Measurements from ENCODE around the gene IKZF3.

IKZF3 gene

GRCh38 chr17:39747745-39748144 lies 116.4 kb downstream of the IKZF3 start:
- TF ChIP-seq POLR2A (IDR thresholded peaks at IDR 0.05; ENCODE audit: low read depth, low read length) (no peak), POU2F2 (IDR thresholded peaks at IDR 0.05; ENCODE audit: low read depth, low read length) (no peak), TAF1 (IDR thresholded peaks at IDR 0.05; ENCODE audit: low read depth, low read length) (no peak), SPI1 (IDR thresholded peaks at IDR 0.05; ENCODE audit: low read depth, low read length) (no peak), PAX5 (IDR thresholded peaks at IDR 0.05; ENCODE audit: insufficient read depth, low read length, severe bottlenecking) (no peak), POLR2AphosphoS5 (IDR thresholded peaks at IDR 0.05; ENCODE audit: low read depth, low read length) (no peak)
- no peak for DNase-seq (ENCODE audit: insufficient read length, low spot score)
- no peak for FAIRE-seq

GRCh38 chr17:39746145-39746461 lies 118.0 kb downstream of the IKZF3 start:
- no peak for FAIRE-seq
- DNase-seq (ENCODE audit: insufficient read length, low spot score): no peak
- TF ChIP-seq TAF1 (IDR thresholded peaks at IDR 0.05; ENCODE audit: low read depth, low read length) (no peak), POU2F2 (IDR thresholded peaks at IDR 0.05; ENCODE audit: low read depth, low read length) (no peak)

GRCh38 chr17:39745335-39746144 lies 118.6 kb downstream of the IKZF3 start:
- no peak for FAIRE-seq
- TF ChIP-seq PAX5 (IDR thresholded peaks at IDR 0.05; ENCODE audit: insufficient read depth, low read length, severe bottlenecking) (no peak), POLR2A (IDR thresholded peaks at IDR 0.05; ENCODE audit: low read depth, low read length) (no peak), SPI1 (IDR thresholded peaks at IDR 0.05; ENCODE audit: low read depth, low read length) (no peak), POU2F2 (IDR thresholded peaks at IDR 0.05; ENCODE audit: low read depth, low read length) (no peak), TAF1 (IDR thresholded peaks at IDR 0.05; ENCODE audit: low read depth, low read length) (no peak), POLR2AphosphoS5 (IDR thresholded peaks at IDR 0.05; ENCODE audit: low read depth, low read length) (no peak)
- DNase-seq (ENCODE audit: insufficient read length, low spot score): no peak

GRCh38 chr17:39744836-39745215 lies 119.3 kb downstream of the IKZF3 start:
- FAIRE-seq: no peak

GRCh38 chr17:39744075-39744835 lies 119.9 kb downstream of the IKZF3 start:
- TF ChIP-seq SPI1 (IDR thresholded peaks at IDR 0.05; ENCODE audit: low read depth, low read length): no peak
- no peak for TF ChIP-seq POLR2A (IDR thresholded peaks at IDR 0.05; ENCODE audit: low read depth, low read length)
- no peak for TF ChIP-seq TAF1 (IDR thresholded peaks at IDR 0.05; ENCODE audit: low read depth, low read length)
- TF ChIP-seq POU2F2 (IDR thresholded peaks at IDR 0.05; ENCODE audit: low read depth, low read length): no peak
- no peak for TF ChIP-seq POLR2AphosphoS5 (IDR thresholded peaks at IDR 0.05; ENCODE audit: low read depth, low read length)
- no peak for TF ChIP-seq PAX5 (IDR thresholded peaks at IDR 0.05; ENCODE audit: insufficient read depth, low read length, severe bottlenecking)
- DNase-seq (ENCODE audit: insufficient read length, low spot score): no peak
- FAIRE-seq: no peak

More at GRCh38 chr17:39744836-39745215, 119.3 kb downstream of the IKZF3 start:
- TF ChIP-seq SPI1 (IDR thresholded peaks at IDR 0.05; ENCODE audit: low read depth, low read length) (no peak), POLR2AphosphoS5 (IDR thresholded peaks at IDR 0.05; ENCODE audit: low read depth, low read length) (no peak), POU2F2 (IDR thresholded peaks at IDR 0.05; ENCODE audit: low read depth, low read length) (no peak), TAF1 (IDR thresholded peaks at IDR 0.05; ENCODE audit: low read depth, low read length) (no peak), POLR2A (IDR thresholded peaks at IDR 0.05; ENCODE audit: low read depth, low read length) (no peak), PAX5 (IDR thresholded peaks at IDR 0.05; ENCODE audit: insufficient read depth, low read length, severe bottlenecking) (no peak)
- DNase-seq (ENCODE audit: insufficient read length, low spot score): no peak

- TF ChIP-seq POLR2A (IDR thresholded peaks at IDR 0.05; ENCODE audit: low read depth, low read length) (no peak), POLR2AphosphoS5 (IDR thresholded peaks at IDR 0.05; ENCODE audit: low read depth, low read length) (no peak), TAF1 (IDR thresholded peaks at IDR 0.05; ENCODE audit: low read depth, low read length) (no peak), SPI1 (IDR thresholded peaks at IDR 0.05; ENCODE audit: low read depth, low read length) (no peak), PAX5 (IDR thresholded peaks at IDR 0.05; ENCODE audit: insufficient read depth, low read length, severe bottlenecking) (no peak)
- DNase-seq (ENCODE audit: insufficient read length, low spot score): no peak
- FAIRE-seq: no peak
These were observed 121.2 kb downstream of the IKZF3 start for GRCh38 chr17:39742856-39743436.

GRCh38 chr17:39742126-39742855 lies 121.8 kb downstream of the IKZF3 start:
- no peak for FAIRE-seq
- DNase-seq (ENCODE audit: insufficient read length, low spot score): no peak
- TF ChIP-seq PAX5 (IDR thresholded peaks at IDR 0.05; ENCODE audit: insufficient read depth, low read length, severe bottlenecking) (no peak), POLR2AphosphoS5 (IDR thresholded peaks at IDR 0.05; ENCODE audit: low read depth, low read length) (no peak), TAF1 (IDR thresholded peaks at IDR 0.05; ENCODE audit: low read depth, low read length) (no peak), SPI1 (IDR thresholded peaks at IDR 0.05; ENCODE audit: low read depth, low read length) (no peak), POLR2A (IDR thresholded peaks at IDR 0.05; ENCODE audit: low read depth, low read length) (no peak), POU2F2 (IDR thresholded peaks at IDR 0.05; ENCODE audit: low read depth, low read length) (no peak)

- DNase-seq (ENCODE audit: insufficient read length, low spot score) (no peak), FAIRE-seq (no peak)
- TF ChIP-seq POU2F2 (IDR thresholded peaks at IDR 0.05; ENCODE audit: low read depth, low read length) (no peak), POLR2A (IDR thresholded peaks at IDR 0.05; ENCODE audit: low read depth, low read length) (no peak), TAF1 (IDR thresholded peaks at IDR 0.05; ENCODE audit: low read depth, low read length) (no peak), PAX5 (IDR thresholded peaks at IDR 0.05; ENCODE audit: insufficient read depth, low read length, severe bottlenecking) (no peak), POLR2AphosphoS5 (IDR thresholded peaks at IDR 0.05; ENCODE audit: low read depth, low read length) (no peak), SPI1 (IDR thresholded peaks at IDR 0.05; ENCODE audit: low read depth, low read length) (no peak)
These were observed 123.6 kb downstream of the IKZF3 start for GRCh38 chr17:39740357-39741111.

Measured in GM12891 (cell line).